Measurements from ENCODE around the gene TNFAIP6. TPM values are rescaled to one million over a fixed set of nuclear protein-coding genes. Genes with fewer than 3 reads are reported as not detected.

The TNFAIP6 gene
- total RNA-seq, 1 donor from 2014 or later: not detected

DNA sequence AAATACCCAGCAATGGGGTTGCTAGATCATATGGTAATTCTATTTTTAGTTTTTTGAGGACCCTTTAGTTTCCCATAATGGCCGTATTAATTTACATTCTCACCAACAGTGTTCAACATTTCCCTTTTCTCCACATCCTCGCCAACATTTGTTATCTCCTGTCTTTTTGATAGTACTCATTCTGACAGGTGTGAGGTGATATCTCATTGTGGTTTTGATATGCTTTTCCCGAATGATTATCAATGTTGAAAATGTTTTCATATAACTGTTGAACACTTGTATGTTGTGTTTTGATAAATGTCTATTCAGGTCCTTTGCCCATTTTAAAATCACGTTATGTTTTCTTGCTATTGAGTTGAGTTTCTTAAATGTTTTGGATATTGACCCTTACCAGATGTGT is 46.5 kb downstream of the TNFAIP6 start:
- no peaks in the 10 kb centered on the region for H3K36me3 Mint-ChIP-seq (ENCODE audit: low read depth, unreplicated experiment)
- no peak for DNase-seq (ENCODE audit: low spot score)
- no peaks in the 10 kb centered on the region for H3K9me3 Mint-ChIP-seq (ENCODE audit: unreplicated experiment)
- no peak overlapping the region for H3K4me3 Mint-ChIP-seq (ENCODE audit: unreplicated experiment)
- H3K4me1 Mint-ChIP-seq (ENCODE audit: unreplicated experiment): no peaks in the 10 kb centered on the region
- H3K27me3 Mint-ChIP-seq (ENCODE audit: unreplicated experiment): no peaks in the 10 kb centered on the region
- H3K27ac Mint-ChIP-seq (ENCODE audit: unreplicated experiment): no peak overlapping the region
- TF ChIP-seq, protein P1, sequence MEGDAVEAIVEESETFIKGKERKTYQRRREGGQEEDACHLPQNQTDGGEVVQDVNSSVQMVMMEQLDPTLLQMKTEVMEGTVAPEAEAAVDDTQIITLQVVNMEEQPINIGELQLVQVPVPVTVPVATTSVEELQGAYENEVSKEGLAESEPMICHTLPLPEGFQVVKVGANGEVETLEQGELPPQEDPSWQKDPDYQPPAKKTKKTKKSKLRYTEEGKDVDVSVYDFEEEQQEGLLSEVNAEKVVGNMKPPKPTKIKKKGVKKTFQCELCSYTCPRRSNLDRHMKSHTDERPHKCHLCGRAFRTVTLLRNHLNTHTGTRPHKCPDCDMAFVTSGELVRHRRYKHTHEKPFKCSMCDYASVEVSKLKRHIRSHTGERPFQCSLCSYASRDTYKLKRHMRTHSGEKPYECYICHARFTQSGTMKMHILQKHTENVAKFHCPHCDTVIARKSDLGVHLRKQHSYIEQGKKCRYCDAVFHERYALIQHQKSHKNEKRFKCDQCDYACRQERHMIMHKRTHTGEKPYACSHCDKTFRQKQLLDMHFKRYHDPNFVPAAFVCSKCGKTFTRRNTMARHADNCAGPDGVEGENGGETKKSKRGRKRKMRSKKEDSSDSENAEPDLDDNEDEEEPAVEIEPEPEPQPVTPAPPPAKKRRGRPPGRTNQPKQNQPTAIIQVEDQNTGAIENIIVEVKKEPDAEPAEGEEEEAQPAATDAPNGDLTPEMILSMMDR (IDR thresholded peaks at IDR 0.05; ENCODE audit: unreplicated experiment): no peak

DNA sequence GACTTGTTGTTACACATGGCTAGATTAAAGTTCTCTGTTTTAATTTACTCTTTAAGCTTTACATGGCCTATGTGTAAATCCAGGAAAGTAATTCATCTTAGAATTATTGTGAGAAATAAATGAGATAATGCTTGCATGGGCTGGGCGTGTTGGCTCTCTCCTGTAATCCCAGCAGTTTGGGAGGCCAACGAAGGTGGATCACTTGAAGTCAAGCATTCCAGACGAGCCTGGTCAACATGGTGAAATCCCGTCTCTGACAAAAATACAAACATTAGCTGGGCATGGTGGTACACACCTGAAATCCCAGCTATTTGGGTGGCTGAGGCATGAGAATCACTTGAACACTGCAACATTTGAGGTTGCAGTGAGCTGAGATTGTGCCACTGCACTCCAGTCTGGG is 48.0 kb downstream of the TNFAIP6 start:
- no peak for DNase-seq (ENCODE audit: low spot score)
- H3K36me3 Mint-ChIP-seq (ENCODE audit: low read depth, unreplicated experiment): peaks cover 1% of the 10 kb centered on the region
- H3K27me3 Mint-ChIP-seq (ENCODE audit: unreplicated experiment): peaks cover 6% of the 10 kb centered on the region
- TF ChIP-seq, protein P1 (IDR thresholded peaks at IDR 0.05; ENCODE audit: unreplicated experiment): no peak
- H3K4me3 Mint-ChIP-seq (ENCODE audit: unreplicated experiment): no peak overlapping the region
- H3K9me3 Mint-ChIP-seq (ENCODE audit: unreplicated experiment): no peaks in the 10 kb centered on the region
- H3K27ac Mint-ChIP-seq (ENCODE audit: unreplicated experiment): no peak overlapping the region
- peaks cover 3% of the 10 kb centered on the region for H3K4me1 Mint-ChIP-seq (ENCODE audit: unreplicated experiment)

DNA sequence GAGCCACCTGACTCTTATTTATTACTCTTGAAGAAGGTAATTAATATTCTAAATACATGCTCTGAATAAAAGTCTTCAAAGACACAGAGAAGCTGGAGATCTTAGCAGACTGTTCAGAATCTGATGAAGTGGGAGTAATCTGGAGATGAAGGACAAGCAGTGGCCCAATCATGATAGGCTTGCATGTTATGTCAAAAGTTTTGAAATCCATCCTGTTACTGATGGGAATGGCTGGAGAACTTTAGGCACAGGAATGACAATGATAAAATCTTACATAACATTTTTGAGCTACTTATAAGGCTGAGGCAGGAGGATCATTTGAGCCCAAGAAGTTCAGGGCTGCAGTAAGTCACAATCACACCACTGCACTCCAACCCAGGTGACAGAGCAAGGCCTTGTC is 49.9 kb downstream of the TNFAIP6 start:
- Mint-ChIP-seq H3K9me3 (ENCODE audit: unreplicated experiment) (no peaks in the 10 kb centered on the region), H3K27ac (ENCODE audit: unreplicated experiment) (no peak overlapping the region), H3K4me1 (ENCODE audit: unreplicated experiment) (peaks cover 7% of the 10 kb centered on the region), H3K27me3 (ENCODE audit: unreplicated experiment) (peaks cover 9% of the 10 kb centered on the region), H3K36me3 (ENCODE audit: low read depth, unreplicated experiment) (peaks cover 5% of the 10 kb centered on the region), H3K4me3 (ENCODE audit: unreplicated experiment) (no peak overlapping the region)
- TF ChIP-seq, protein P1 (IDR thresholded peaks at IDR 0.05; ENCODE audit: unreplicated experiment): no peak
- no peak for DNase-seq (ENCODE audit: low spot score)

DNA sequence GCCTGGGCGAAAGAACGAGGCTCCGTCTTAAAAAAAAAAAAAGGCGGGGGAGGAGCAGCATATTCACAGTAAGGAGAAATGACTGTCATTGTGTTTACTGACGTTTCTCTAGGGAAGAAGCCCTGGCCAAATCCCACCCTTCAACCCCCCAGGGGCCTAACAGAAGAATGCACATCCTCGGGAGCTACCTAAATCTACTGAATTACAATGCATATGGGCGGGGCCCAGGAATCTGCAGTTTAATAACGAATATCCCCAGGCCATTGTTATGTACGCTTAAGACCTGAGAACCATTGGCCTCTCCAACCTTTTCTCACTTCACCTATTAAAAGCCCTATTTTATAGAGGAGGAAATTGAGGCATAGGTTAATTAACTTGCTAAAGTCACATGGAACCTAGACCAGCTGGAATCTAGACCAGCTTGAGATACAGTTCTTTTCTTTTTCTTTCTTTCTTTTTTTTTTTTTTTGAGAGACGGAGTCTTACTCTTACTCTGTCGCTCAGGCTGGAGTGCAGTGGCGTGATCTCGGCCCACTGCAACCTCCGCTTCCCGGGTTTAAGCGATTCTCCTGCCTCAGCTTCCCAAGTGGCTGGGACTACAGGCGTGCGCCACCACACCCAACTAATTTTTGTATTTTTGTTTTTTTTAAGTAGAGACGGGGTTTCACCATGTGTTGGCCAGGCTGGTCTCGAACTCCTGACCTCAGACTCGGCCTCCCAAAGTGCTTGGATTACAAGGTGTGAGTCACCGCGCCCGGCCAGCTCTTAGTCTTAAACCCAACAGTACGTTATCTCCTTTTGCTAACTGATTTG is 51.6 kb downstream of the TNFAIP6 start:
- H3K9me3 Mint-ChIP-seq (ENCODE audit: unreplicated experiment): no peaks in the 10 kb centered on the region
- TF ChIP-seq, protein P1 (IDR thresholded peaks at IDR 0.05; ENCODE audit: unreplicated experiment): no peak
- H3K27ac Mint-ChIP-seq (ENCODE audit: unreplicated experiment): peak overlapping the region; percentile 91
- H3K4me1 Mint-ChIP-seq (ENCODE audit: unreplicated experiment): peaks cover 7% of the 10 kb centered on the region
- peaks cover 5% of the 10 kb centered on the region for H3K36me3 Mint-ChIP-seq (ENCODE audit: low read depth, unreplicated experiment)
- peak overlapping the region; percentile 98 for H3K4me3 Mint-ChIP-seq (ENCODE audit: unreplicated experiment)
- no peak for DNase-seq (ENCODE audit: low spot score)
- H3K27me3 Mint-ChIP-seq (ENCODE audit: unreplicated experiment): peaks cover 9% of the 10 kb centered on the region
